ENCODE measurements around the gene APEH. TPM values are rescaled to one million over a fixed set of nuclear protein-coding genes. Genes with fewer than 3 reads are reported as not detected.

The APEH gene
- total RNA-seq, 4 donors from 2014 or later = 92.2 to 219 (median 185) TPM

GRCh38 chr3:49729966-49730609 is 55.9 kb downstream of the APEH start:
- Histone ChIP-seq H3K9me3 (no peaks in the 10 kb centered on the region), H3K4me3 (replicated peaks in 1 of 3) (no peak overlapping the region), H3K27ac (no peak overlapping the region), H3K4me1 (peaks cover 13 to 17% of the 10 kb centered on the region in 2 donors), H3K36me3 (peaks cover 16 to 37% of the 10 kb centered on the region in 2 donors), H3K27me3 (no peaks in the 10 kb centered on the region)
- intact Hi-C loops (cut with DNase I) = loop anchor here (5.0 kb wide), 1 partner anchor 53 kb away; no protein-coding TSS in a partner anchor
- 97 to 100% methylated on average over 4 of the region's 4 CpGs for WGBS, 2 donors
- TF ChIP-seq CTCF (IDR thresholded peaks at IDR 0.05) = no peak
- no peak for TF ChIP-seq POLR2A (IDR thresholded peaks at IDR 0.05)
- no peak for DNase-seq

GRCh38 chr3:49732597-49732996 is 58.4 kb downstream of the APEH start:
- peaks cover 24 to 31% of the 10 kb centered on the region in 2 donors for H3K36me3 ChIP-seq
- no peaks in the 10 kb centered on the region for H3K9me3 ChIP-seq
- H3K27me3 ChIP-seq = no peaks in the 10 kb centered on the region
- intact Hi-C loops (cut with DNase I) = no loop called here
- TF ChIP-seq POLR2A (IDR thresholded peaks at IDR 0.05) = no peak
- no peak for TF ChIP-seq CTCF (IDR thresholded peaks at IDR 0.05)
- DNase-seq = no peak
- peaks cover 13% of the 10 kb centered on the region in 2 donors for H3K4me1 ChIP-seq
- no peak overlapping the region for H3K27ac ChIP-seq
- 88 to 92% methylated on average over 11 of the region's 11 CpGs for WGBS, 2 donors
- H3K4me3 ChIP-seq (replicated peaks in 1 of 3) = no peak overlapping the region

GRCh38 chr3:49733551-49733950 is 59.4 kb downstream of the APEH start:
- H3K4me1 ChIP-seq = peaks cover 13% of the 10 kb centered on the region in 2 donors
- DNase-seq = no peak
- 90 to 100% methylated on average over 1 of the region's 1 CpG for WGBS, 2 donors
- intact Hi-C loops (cut with DNase I) = no loop called here
- H3K36me3 ChIP-seq = peaks cover 30 to 33% of the 10 kb centered on the region in 2 donors
- H3K27me3 ChIP-seq = no peaks in the 10 kb centered on the region
- H3K4me3 ChIP-seq (replicated peaks in 1 of 3) = no peak overlapping the region
- no peaks in the 10 kb centered on the region for H3K9me3 ChIP-seq
- TF ChIP-seq POLR2A (IDR thresholded peaks at IDR 0.05) (no peak), CTCF (IDR thresholded peaks at IDR 0.05) (no peak)
- H3K27ac ChIP-seq = peak overlapping the region in 1 of 3 donors; percentile 32

Small RNAs within 50 kb of the gene (small RNA-seq; reads per million reads assigned to genes)
- not detected for gene AMIGO3

Other genes starting within 250 kb of the APEH start
- 10 to 100 TPM; 10.7 to 20.9 (median 16.7) TPM for gene NICN1, start 245.0 kb upstream of the APEH start, total RNA-seq
- gene DAG1, start 204.1 kb upstream of the APEH start, total RNA-seq = 10 to 100 TPM; 55.1 to 86.7 (median 79.6) TPM
- gene BSN, start 119.9 kb upstream of the APEH start, total RNA-seq = 1 to 10 TPM in 2 of 4 donors, under 1 TPM in 2; 0.56 to 1.8 (median 0.99) TPM
- gene MST1, start 15.1 kb downstream of the APEH start, total RNA-seq = 10 to 100 TPM; 21.5 to 43.5 (median 40.7) TPM
- 10 to 100 TPM; 25.9 to 36.8 (median 33.5) TPM for gene RNF123, start 15.2 kb downstream of the APEH start, total RNA-seq
- gene AMIGO3, start 45.3 kb downstream of the APEH start, total RNA-seq = 1 to 10 TPM in 2 of 4 donors, under 1 TPM in 2; 0.40 to 2.8 (median 1.0) TPM
- gene GMPPB, start 49.6 kb downstream of the APEH start, total RNA-seq = 10 to 100 TPM; 28.5 to 85.6 (median 57.7) TPM
- gene IP6K1, start 112.2 kb downstream of the APEH start, total RNA-seq = 10 to 100 TPM; 42.4 to 74.0 (median 43.8) TPM
- not detected for gene CDHR4, start 125.5 kb downstream of the APEH start, total RNA-seq
- gene INKA1, start 128.9 kb downstream of the APEH start, total RNA-seq = 1 to 10 TPM; 3.1 to 7.3 (median 5.6) TPM
- 10 to 100 TPM; 50.1 to 87.5 (median 69.3) TPM for gene UBA7, start 139.6 kb downstream of the APEH start, total RNA-seq
- 1 to 10 TPM in 3 of 4 donors, under 1 TPM in 1; 0.73 to 7.0 (median 3.3) TPM for gene TRAIP, start 182.2 kb downstream of the APEH start, total RNA-seq
- gene CAMKV, start 195.6 kb downstream of the APEH start, total RNA-seq = not detected
- gene MST1R, start 229.5 kb downstream of the APEH start, total RNA-seq = 1 to 10 TPM; 1.7 to 6.1 (median 3.1) TPM